Occipital lobe (tissue), 2 donors: ENCODE measurements around the gene CDH23. TPM values are rescaled to one million over a fixed set of nuclear protein-coding genes. Genes with fewer than 3 reads are reported as not detected.

ENCODE experiments used
- DNase-seq: peaks from one replicate; lab custom pipeline; 2025; lab: John Stamatoyannopoulos, UW
- total RNA-seq: library from RNA; depleted of rRNA; stranded (reverse); fragments of >200 nt; gene quantifications from one replicate; pipeline ENCODE4 v1.2.3, GENCODE V29; 2014

The CDH23 gene
- total RNA-seq, 1 donor from 2014 or later: 1.2 TPM

- no peak for DNase-seq
Observed at GRCh38 chr10:71561003-71561574, 164.4 kb downstream of the CDH23 start.

DNA sequence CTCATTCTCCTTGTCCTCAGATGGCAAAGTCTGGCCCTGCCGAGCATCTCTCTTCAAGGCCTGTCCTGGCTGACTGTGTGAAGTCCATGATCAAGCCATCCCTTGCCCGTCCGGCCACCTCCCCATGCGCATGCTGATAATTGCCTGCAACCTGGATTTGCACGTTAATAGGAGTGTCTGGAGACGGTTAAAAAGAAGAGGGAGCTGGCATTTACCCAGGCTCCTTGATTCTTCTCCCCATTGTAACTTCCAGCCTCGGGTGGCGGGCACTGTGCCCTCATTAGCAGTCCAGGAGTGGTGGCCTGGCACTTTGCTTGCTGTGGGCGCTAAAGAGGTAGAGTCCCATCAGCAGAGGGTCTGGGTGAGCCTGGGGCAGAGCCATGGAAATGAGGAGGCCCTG, 165.5 kb downstream of the CDH23 start:
- no peak for DNase-seq

DNA sequence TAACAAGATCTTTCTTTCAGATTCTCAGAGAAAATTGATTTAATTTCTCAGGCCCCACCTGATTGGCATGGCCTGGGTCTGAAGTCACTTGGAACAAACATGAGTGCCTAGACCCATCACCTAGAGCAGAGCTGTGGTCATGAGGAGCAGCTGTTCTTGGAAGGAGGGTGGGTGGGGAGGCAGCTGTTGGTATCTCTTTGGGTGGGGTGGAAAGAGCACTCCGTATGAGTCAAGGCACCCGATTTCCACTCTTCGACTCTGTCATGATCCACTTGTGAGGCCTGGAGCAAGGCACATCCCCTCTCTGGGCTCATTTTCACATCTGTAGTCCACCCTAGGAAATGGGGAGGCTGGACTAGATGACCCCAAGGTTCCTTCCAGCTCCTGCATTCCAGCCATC, 166.2 kb downstream of the CDH23 start:
- DNase-seq: no peak

- DNase-seq: no peak
Observed at GRCh38 chr10:71564194-71564820, 167.6 kb downstream of the CDH23 start.

- DNase-seq: no peak
Observed at GRCh38 chr10:71565284-71566000, 168.7 kb downstream of the CDH23 start.

DNA sequence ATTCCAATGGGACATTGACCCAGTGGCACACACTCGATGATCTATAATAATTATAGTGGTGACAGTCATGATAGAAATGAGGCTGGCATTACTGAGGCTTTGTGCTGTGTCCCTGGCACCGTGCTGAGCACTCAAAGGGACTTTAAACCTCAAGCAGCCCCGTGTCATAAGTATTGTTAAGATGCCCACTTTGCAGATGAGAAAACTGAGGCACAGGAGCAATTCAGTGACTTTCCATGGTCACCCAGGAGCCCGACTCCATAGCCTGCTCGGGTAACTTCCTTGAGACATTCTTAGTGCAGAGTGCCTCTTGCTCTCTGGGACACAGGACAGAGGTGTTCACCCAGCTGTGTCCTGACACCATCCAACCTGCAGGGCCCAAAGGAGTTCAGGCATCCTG, 170.3 kb downstream of the CDH23 start:
- DNase-seq: no peak

DNA sequence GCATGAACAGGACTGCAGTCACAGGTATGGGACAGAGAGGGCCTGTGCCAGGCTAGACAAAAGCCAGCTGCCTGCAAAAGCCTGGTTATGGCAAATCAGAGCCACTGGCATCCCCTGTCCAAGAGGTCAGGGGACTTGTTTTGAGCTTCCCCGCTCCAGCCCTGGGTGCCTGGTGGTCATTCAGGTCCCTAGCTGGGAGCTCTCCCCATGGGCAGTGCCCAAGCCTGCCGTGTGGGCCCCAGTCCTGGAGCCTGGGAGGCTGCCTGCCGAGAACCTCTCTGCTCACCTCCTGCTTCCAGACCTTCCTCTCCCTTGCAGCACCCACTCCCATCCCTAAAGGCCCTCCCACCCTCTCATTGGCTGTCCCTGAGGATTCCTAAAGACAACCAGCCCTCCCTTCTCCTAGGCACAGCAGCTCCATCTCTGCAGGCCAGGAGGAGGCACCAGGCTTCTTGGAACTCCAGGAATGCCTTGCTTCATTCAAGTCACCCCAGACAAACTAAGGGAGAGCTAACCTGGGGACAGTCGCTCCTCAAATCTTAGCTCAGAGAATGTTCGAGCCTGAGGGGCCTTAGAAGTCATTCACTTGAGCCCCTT, 172.3 kb downstream of the CDH23 start:
- no peak for DNase-seq

DNA sequence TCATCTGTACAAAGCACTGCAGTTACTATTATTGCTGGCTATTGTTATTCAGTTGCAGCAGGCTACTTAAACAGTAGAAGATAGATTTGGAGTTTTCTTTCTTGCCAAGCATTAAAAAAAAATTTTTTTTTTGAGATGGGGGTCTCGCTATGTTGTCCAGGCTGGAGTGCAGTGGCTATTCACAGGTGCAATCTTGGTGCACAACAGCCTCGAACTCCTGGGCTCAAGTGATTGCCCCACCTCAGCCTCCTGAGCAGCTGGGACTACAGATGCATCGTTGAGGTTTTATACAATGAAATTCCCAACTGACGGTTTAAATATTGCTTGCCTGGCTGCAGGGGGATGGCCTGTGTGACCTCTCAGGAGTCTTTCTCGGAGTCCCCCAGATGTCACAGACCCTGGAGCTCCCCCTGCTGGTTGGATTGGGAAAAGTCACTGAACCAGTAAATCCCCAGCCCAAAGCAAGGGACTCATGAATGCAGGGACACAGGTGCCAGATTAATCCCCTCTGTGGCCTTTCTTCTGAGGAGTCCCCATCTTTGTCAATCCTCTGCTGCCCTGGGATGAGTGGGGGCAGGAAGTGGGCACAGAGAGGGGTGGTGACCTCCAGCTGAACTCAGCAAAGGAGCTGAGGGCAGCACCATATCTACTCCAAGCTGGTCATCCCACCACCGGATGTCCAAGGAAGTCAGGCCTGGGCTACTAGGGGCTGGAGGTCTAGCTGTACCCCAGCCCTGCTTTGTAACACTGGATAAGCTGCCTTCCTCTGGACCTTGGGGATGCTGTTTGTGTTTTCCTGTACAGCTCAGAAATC, 173.3 kb downstream of the CDH23 start:
- DNase-seq: peak; percentile 40

DNA sequence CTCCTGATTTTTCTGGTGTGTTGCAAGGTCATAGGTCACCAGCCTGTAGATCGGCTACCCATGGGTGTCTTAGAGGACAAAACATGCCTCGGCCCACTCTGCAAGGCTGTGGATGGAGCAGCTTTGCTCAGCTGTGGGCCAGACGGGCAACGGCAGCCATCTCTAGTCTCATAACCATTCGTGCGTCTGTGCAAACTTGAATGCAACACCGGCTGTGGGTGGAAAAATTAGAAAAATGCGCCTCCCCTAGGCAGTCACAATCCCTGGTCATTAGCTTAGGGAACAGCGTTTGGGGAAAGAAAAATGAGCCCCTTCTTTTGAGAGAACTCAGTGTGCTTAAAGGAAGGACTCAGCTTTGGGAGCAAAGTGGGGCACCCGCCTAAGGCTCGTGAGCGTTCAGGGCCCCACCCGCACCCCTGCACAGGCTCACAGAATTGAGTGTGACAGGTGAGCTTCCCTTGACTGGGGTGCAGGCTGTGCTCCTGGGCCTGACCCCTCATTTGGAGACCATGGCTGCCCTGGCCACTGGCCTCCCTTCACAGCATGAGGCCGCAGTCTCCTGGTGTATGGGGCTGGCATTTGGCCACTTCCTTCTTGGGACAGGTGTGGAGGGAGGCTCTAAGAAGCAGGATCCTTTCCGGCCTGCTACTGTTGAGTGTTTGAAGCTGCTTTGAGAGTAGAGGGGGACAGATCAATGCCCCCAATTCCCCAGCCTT, 174.9 kb downstream of the CDH23 start:
- no peak for DNase-seq

DNA sequence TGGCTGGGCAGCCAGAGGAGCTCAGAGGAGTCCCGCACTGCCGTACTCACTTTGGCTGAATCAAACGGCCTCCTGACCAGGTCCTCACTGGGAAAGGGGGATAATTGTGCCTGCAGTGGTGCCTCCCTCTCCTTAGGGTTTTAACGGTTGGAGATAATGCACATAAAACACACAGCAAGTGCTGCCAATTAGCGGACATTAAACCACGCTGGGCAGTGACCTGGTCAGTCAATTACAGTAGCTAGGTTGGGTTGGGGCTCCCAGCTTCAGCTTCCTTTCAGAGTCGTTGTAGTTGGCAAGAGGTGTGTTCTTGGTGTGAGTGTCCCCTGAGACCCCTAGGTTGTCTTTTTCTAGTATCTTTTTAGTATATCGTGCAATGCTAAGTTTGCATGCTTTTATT, 176.2 kb downstream of the CDH23 start:
- no peak for DNase-seq

GRCh38 chr10:71573562-71574518, 177.1 kb downstream of the CDH23 start:
- no peak for DNase-seq

GRCh38 chr10:71575451-71575850, 178.7 kb downstream of the CDH23 start:
- DNase-seq: no peak

- DNase-seq: no peak
Observed at GRCh38 chr10:71575934-71576801, 179.4 kb downstream of the CDH23 start.

DNA sequence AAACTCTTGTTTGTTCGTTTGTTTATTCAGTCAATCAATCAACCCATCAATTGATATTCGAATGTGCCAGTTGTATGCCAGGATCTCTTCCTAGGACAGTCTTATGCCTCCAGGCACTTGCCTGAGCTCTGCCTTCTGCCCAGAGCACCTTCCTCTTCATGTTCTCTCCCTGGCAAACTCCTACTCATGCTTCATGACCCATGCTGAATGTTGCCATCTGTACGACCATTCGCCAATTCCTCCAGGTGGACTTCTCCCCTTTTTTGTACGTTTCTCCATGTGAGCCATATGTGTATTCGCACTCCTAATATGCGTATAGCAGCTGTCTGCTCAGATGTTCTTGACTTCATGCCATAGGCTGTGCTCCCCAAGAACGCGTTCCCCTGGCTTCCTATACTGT, 180.1 kb downstream of the CDH23 start:
- DNase-seq: no peak

GRCh38 chr10:71577345-71577744, 180.6 kb downstream of the CDH23 start:
- DNase-seq: no peak

DNA sequence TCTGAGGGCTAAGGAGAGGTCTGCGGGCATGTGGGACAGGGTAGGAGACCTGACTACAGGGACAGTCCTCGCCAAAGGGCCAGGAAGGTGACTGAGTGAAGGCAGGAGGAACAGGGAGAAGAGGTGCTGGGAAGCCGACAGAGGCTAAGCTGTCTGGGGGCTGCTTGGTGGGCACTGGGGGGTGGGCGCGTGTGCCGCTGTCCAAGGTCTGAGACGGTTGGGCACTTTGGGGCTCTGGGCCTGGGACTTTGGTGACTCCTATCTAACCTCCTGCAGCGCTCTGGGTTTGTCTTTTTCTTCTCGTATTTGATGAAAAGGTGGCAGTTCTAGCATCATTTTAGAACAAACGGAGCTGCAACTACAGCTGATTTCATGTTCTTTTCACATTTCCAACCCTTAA, 181.3 kb downstream of the CDH23 start:
- no peak for DNase-seq

GRCh38 chr10:71579668-71580067, 182.9 kb downstream of the CDH23 start:
- DNase-seq: no peak

DNA sequence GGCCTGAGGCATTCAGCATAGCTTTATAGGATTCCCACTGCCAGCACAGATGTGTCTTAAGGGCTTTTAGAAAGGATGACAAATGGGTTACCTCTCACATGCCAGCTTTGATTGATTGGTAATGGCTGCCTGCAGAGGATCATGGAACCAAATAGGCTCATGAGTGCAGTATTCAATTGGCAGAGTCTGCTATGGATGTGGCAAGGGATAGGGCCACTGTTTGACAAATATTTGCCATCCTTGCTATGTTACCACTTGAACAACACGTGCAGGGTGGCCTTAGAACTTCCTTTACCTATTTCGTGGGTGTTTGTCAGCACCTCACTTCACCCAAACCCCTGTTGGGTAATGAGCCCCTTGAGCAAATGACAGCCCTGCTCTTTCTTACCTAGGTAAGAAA, 183.7 kb downstream of the CDH23 start:
- DNase-seq: no peak

- DNase-seq: no peak
Observed at GRCh38 chr10:71580926-71581325, 184.2 kb downstream of the CDH23 start.
